Islet precursor cell (in vitro differentiated cells): Measurements from ENCODE around the gene TP73.

Experiments
- DNase-seq: peaks from one replicate; pipeline ENCODE4 v3.0.0-alpha.2; 2018

Gene TP73

GRCh38 chr1:3731583-3732433 is 79.5 kb downstream of the TP73 start:
- no peak for DNase-seq

GRCh38 chr1:3732434-3733093 is 80.2 kb downstream of the TP73 start:
- DNase-seq: no peak

GRCh38 chr1:3733094-3733882 is 81.0 kb downstream of the TP73 start:
- no peak for DNase-seq

GRCh38 chr1:3733883-3734589 is 81.7 kb downstream of the TP73 start:
- DNase-seq: no peak

GRCh38 chr1:3734602-3735001 is 82.3 kb downstream of the TP73 start:
- no peak for DNase-seq

GRCh38 chr1:3735027-3735681 is 82.8 kb downstream of the TP73 start:
- DNase-seq: no peak

- DNase-seq: no peak
These were observed 83.4 kb downstream of the TP73 start for GRCh38 chr1:3735688-3736087.

GRCh38 chr1:3736131-3736561 is 83.8 kb downstream of the TP73 start:
- no peak for DNase-seq

GRCh38 chr1:3736708-3737107 is 84.4 kb downstream of the TP73 start:
- no peak for DNase-seq

GRCh38 chr1:3738943-3739342 is 86.6 kb downstream of the TP73 start:
- DNase-seq: no peak

- no peak for DNase-seq
These were observed 87.7 kb downstream of the TP73 start for GRCh38 chr1:3740042-3740441.

- DNase-seq: no peak
These were observed 88.4 kb downstream of the TP73 start for GRCh38 chr1:3740752-3741151.

GRCh38 chr1:3741566-3742438 is 89.5 kb downstream of the TP73 start:
- no peak for DNase-seq

GRCh38 chr1:3742439-3743298 is 90.4 kb downstream of the TP73 start:
- DNase-seq: no peak

GRCh38 chr1:3743421-3743820 is 91.1 kb downstream of the TP73 start:
- DNase-seq: no peak

- DNase-seq: no peak
These were observed 91.5 kb downstream of the TP73 start for GRCh38 chr1:3743826-3744225.

GRCh38 chr1:3744646-3745045 is 92.3 kb downstream of the TP73 start:
- DNase-seq: no peak

- no peak for DNase-seq
These were observed 92.8 kb downstream of the TP73 start for GRCh38 chr1:3745071-3745470.

- DNase-seq: no peak
These were observed 93.5 kb downstream of the TP73 start for GRCh38 chr1:3745590-3746381.
